ENCODE data around the gene D2HGDH. TPM values are rescaled to one million over a fixed set of nuclear protein-coding genes. Genes with fewer than 3 reads are reported as not detected.

Gene D2HGDH
- total and polyA plus RNA-seq, 2 of the 13 experiments (the other 11 are each of a cell fraction or from before 2014, with no cell fraction given) = 19.2 to 20.3 TPM

GRCh38 chr2:241739177-241739576 lies 4.7 kb downstream of the D2HGDH start:
- Histone ChIP-seq H3K4me3 (replicated peaks in 1 of 3; ENCODE audit: insufficient read depth in 1 of 3, low read depth in 2 of 3, low read length in 3 of 3) (no peak overlapping the region), H3K4me2 (ENCODE audit: low read depth, low read length) (no peak overlapping the region), H3K27me3 (ENCODE audit: control insufficient read depth in 1 of 2, insufficient read depth in 2 of 2, low read length in 2 of 2) (no peaks in the 10 kb centered on the region; a peak in 2 of 5 replicates), H3K9ac (ENCODE audit: insufficient read depth, low read depth, low read length) (no peak overlapping the region), H2AFZ (ENCODE audit: low read length) (no peak overlapping the region), H3K36me3 (replicated peaks in 1 of 2; ENCODE audit: control insufficient read depth in 1 of 2, insufficient read depth in 2 of 2, low read length in 2 of 2) (peaks cover 7% of the 10 kb centered on the region in 2 experiments; a peak in 3 of 5 replicates), H3K79me2 (ENCODE audit: insufficient read depth, low read length) (peaks cover 3% of the 10 kb centered on the region), H4K20me1 (ENCODE audit: insufficient read depth, low read length) (no peaks in the 10 kb centered on the region), H3K27ac (ENCODE audit: extremely low read length, insufficient read depth, low read length) (no peak overlapping the region), H3K9me3 (ENCODE audit: low read length) (no peaks in the 10 kb centered on the region), H3K4me1 (ENCODE audit: insufficient read depth, low read length) (peaks cover 42% of the 10 kb centered on the region)
- WGBS (ENCODE audit: low lambda C conversion rate) = 90% methylated on average over 12 of the region's 15 CpGs
- CTCF ChIA-PET (ENCODE audit: low intra/inter-chr PET ratio, low total read pairs) = no interaction called here
- TF ChIP-seq MIXL1 (CRISPR knock-in tag; IDR thresholded peaks at IDR 0.05) = no peak
- no peak for TF ChIP-seq ARID2 (CRISPR knock-in tag; IDR thresholded peaks at IDR 0.05; ENCODE audit: borderline replicate concordance)
- TF ChIP-seq RELA (CRISPR knock-in tag; IDR thresholded peaks at IDR 0.05) = no peak
- no peak for TF ChIP-seq PATZ1 (CRISPR knock-in tag; IDR thresholded peaks at IDR 0.05)
- no peak for TF ChIP-seq CSRNP1 (CRISPR knock-in tag; IDR thresholded peaks at IDR 0.05)
- TF ChIP-seq ZNF496 (CRISPR knock-in tag; IDR thresholded peaks at IDR 0.05; ENCODE audit: insufficient replicate concordance) = no peak
- TF ChIP-seq DNMT3B (CRISPR knock-in tag; conservative IDR thresholded peaks at IDR 0.05) = no peak
- TF ChIP-seq ZNF746 (CRISPR knock-in tag; IDR thresholded peaks at IDR 0.05) = no peak
- no peak for TF ChIP-seq ERF (CRISPR knock-in tag; IDR thresholded peaks at IDR 0.05)
- no peak for TF ChIP-seq GLI4 (CRISPR knock-in tag; IDR thresholded peaks at IDR 0.05; ENCODE audit: borderline replicate concordance)
- TF ChIP-seq NFIC (IDR thresholded peaks at IDR 0.05; ENCODE audit: low read length) = no peak
- no peak for TF ChIP-seq SNRNP70 (IDR thresholded peaks at IDR 0.05; ENCODE audit: low read depth, low read length)
- no peak for TF ChIP-seq ZNF431 (CRISPR knock-in tag; IDR thresholded peaks at IDR 0.05; ENCODE audit: borderline replicate concordance, low read depth)
- no peak for TF ChIP-seq POLR2AphosphoS2 (IDR thresholded peaks at IDR 0.05; ENCODE audit: low read depth, low read length)
- TF ChIP-seq TBX3 (IDR thresholded peaks at IDR 0.05; ENCODE audit: borderline replicate concordance) = no peak
- TF ChIP-seq SOX13 (IDR thresholded peaks at IDR 0.05) = no peak
- TF ChIP-seq SOX13 (CRISPR knock-in tag; conservative IDR thresholded peaks at IDR 0.05 in 1 of 2, IDR thresholded peaks at IDR 0.05 in 1 of 2) = no peak
- TF ChIP-seq ZNF414 (CRISPR knock-in tag; IDR thresholded peaks at IDR 0.05) = no peak
- no peak for TF ChIP-seq ZNF335 (CRISPR knock-in tag; IDR thresholded peaks at IDR 0.05)
- in situ Hi-C loops (cut with HindIII; ENCODE audit: extremely low pct_ligation_motif_present, low pct_unique_long_range_greater_than_20kb) = loop anchor here (10.0 kb wide), 1 partner anchor 136 kb away; no protein-coding TSS in a partner anchor
- no peak for ATAC-seq
- no TSS peak for BruUV-seq (replicated peaks)
- POLR2A ChIA-PET = interaction anchor here (1.0 to 2.2 kb wide), 3 partner anchors 34 to 37 kb away, joined by 3 to 20 read pairs (median 7); partner anchors contain the start of gene ING5
- intact Hi-C loops (cut with micrococcal nuclease; ENCODE audit: unreplicated experiment) = no loop called here
- no peak for DNase-seq (ENCODE audit: low spot score)
- no peak for FAIRE-seq

Measured in HepG2 (cell line).